OCI-LY7 (cell line): ENCODE measurements around the gene CAMK4. TPM values are rescaled to one million over a fixed set of nuclear protein-coding genes. Genes with fewer than 3 reads are reported as not detected.
A peak's percentile ranks its signal among the peaks of the same experiment; 100 is the strongest.

ENCODE experiments used
- BruUV-seq: library from RNA; stranded (reverse); fragments of 400-500 nt; replicated peaks from 2 replicates; lab custom pipeline; 2021; lab: Mats Ljungman, UMichigan
- CTCF ChIA-PET: fragments of 300-600 bp; sonication (Branson Sonifier 250); formaldehyde crosslinking; loops from one replicate; lab custom pipeline; 2022; ENCODE audit warnings: antibody characterized with exemption; ENCODE audit not compliant: unreplicated experiment; lab: Charles Lee
- POLR2A ChIA-PET: fragments of 300-600 bp; sonication (Branson Sonifier 250); formaldehyde crosslinking; loops from one replicate; lab custom pipeline; 2022; ENCODE audit warnings: antibody characterized with exemption; lab: Charles Lee
- DNase-seq: peaks from one replicate; pipeline ENCODE4 v3.0.0-alpha.2; 2015; ENCODE audit warnings: low spot score
- H2AFZ ChIP-seq: fragments of 200-600 bp; sonication (generic), shearing (Covaris generic); 2 replicates; pipeline ENCODE4 v1.6.1; 2014; ENCODE audit warnings: mild to moderate bottlenecking, antibody characterized with exemption, low read length, moderate library complexity
- H3K27ac ChIP-seq: fragments of 200-600 bp; sonication (generic); 2 replicates; pipeline ENCODE4 v1.5.1; 2014; ENCODE audit warnings: mixed run types, low read depth, mild to moderate bottlenecking, moderate library complexity, low read length, inconsistent platforms; ENCODE audit not compliant: poor library complexity, severe bottlenecking
- H3K36me3 ChIP-seq: fragments of 200-600 bp; sonication (generic); 2 replicates; pipeline ENCODE4 v1.6.1; 2014; ENCODE audit warnings: mild to moderate bottlenecking, antibody characterized with exemption, low read length, moderate library complexity, mixed read lengths; ENCODE audit not compliant: insufficient read depth
- H3K4me1 ChIP-seq: fragments of 200-600 bp; sonication (generic); 2 replicates; pipeline ENCODE4 v1.5.1; 2014; ENCODE audit warnings: mild to moderate bottlenecking, low read length; ENCODE audit not compliant: insufficient read depth, poor library complexity, severe bottlenecking
- H3K4me2 ChIP-seq: fragments of 200-600 bp; sonication (generic); 2 replicates; pipeline ENCODE4 v1.6.1; 2014; ENCODE audit warnings: mild to moderate bottlenecking, low read length
- H3K4me3 ChIP-seq: fragments of 200-600 bp; sonication (generic); 2 replicates; pipeline ENCODE4 v1.5.1; 2014; ENCODE audit warnings: mild to moderate bottlenecking, low read depth, low read length; ENCODE audit not compliant: poor library complexity, severe bottlenecking
- H3K79me2 ChIP-seq: fragments of 200-600 bp; sonication (generic); 2 replicates; pipeline ENCODE4 v1.6.1; 2016; ENCODE audit warnings: low read depth, mild to moderate bottlenecking, low read length, moderate library complexity, mixed read lengths; ENCODE audit not compliant: insufficient read depth
- H3K9me2 ChIP-seq: fragments of 200-600 bp; sonication (generic); 2 replicates; pipeline ENCODE4 v1.6.1; 2016; ENCODE audit warnings: mild to moderate bottlenecking, low read length, mixed read lengths; ENCODE audit not compliant: insufficient read depth
- H3K9me3 ChIP-seq: fragments of 200-600 bp; sonication (generic); 2 replicates; pipeline ENCODE4 v1.6.1; 2014; ENCODE audit warnings: mild to moderate bottlenecking, mixed run types, low read length, mixed read lengths
- H4K20me1 ChIP-seq: fragments of 200-600 bp; sonication (generic); 2 replicates; pipeline ENCODE4 v1.6.1; 2014; ENCODE audit warnings: mild to moderate bottlenecking, antibody characterized with exemption, low read length, moderate library complexity, mixed read lengths; ENCODE audit not compliant: insufficient read depth
- EZH2phosphoT487 ChIP-seq: fragments of 200-600 bp; sonication (generic); IDR thresholded peaks from 2 replicates; pipeline ENCODE4 v1.6.1; 2018; ENCODE audit warnings: low read depth, borderline replicate concordance, mild to moderate bottlenecking, mixed run types, antibody characterized with exemption, low read length, moderate library complexity, mixed read lengths
- intact Hi-C: fragments of 100-400 bp; cut with micrococcal nuclease; formaldehyde crosslinking; loops from one replicate; pipeline ENCODE4 v1.10.0; 2022; ENCODE audit not compliant: unreplicated experiment
- total RNA-seq, 2 experiments: library from RNA; depleted of rRNA in 1 of 2; stranded (reverse); fragments of >200 nt in 1 of 2; shearing (Covaris generic) in 1 of 2; gene quantifications; 2 replicates each; pipeline ENCODE4 v1.2.3, GENCODE V29; 2014 to 2022
- TF ChIP-seq, protein P1 (sequence below): fragments of 200-600 bp; sonication (generic); conservative IDR thresholded peaks from 2 replicates; pipeline ENCODE4 v1.5.1; 2014; ENCODE audit warnings: mild to moderate bottlenecking, antibody characterized with exemption, low read length, moderate library complexity, mixed read lengths

The CAMK4 gene
- total RNA-seq, 2 experiments from 2014 or later = 25.4 to 40.2 TPM

DNA sequence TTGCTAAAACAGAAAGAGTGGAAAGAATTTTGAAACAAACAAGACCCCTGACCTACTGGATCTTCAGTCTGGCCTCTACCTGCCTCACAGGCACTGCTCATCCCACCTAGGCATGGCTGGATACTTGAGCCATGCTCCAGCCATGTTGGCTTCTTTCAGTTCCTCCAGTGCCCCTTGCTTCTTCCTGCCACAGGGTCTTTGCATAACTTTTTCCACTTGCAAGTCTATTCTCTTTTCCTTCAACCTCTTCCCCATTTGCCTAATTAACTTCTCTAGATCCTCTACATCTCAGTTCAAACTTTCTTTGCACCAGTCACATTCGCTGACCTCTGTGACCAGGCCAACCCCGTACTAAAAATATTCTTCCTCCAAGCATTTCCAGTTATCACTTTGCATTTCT is 237.8 kb downstream of the CAMK4 start:
- H3K9me3 ChIP-seq = no peaks in the 10 kb centered on the region
- no peak overlapping the region for H3K4me2 ChIP-seq
- no peak overlapping the region for H3K4me3 ChIP-seq
- H2AFZ ChIP-seq = no peak overlapping the region
- no peak for TF ChIP-seq EZH2phosphoT487
- TF ChIP-seq, protein P1, sequence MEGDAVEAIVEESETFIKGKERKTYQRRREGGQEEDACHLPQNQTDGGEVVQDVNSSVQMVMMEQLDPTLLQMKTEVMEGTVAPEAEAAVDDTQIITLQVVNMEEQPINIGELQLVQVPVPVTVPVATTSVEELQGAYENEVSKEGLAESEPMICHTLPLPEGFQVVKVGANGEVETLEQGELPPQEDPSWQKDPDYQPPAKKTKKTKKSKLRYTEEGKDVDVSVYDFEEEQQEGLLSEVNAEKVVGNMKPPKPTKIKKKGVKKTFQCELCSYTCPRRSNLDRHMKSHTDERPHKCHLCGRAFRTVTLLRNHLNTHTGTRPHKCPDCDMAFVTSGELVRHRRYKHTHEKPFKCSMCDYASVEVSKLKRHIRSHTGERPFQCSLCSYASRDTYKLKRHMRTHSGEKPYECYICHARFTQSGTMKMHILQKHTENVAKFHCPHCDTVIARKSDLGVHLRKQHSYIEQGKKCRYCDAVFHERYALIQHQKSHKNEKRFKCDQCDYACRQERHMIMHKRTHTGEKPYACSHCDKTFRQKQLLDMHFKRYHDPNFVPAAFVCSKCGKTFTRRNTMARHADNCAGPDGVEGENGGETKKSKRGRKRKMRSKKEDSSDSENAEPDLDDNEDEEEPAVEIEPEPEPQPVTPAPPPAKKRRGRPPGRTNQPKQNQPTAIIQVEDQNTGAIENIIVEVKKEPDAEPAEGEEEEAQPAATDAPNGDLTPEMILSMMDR = no peak
- ChIA-PET POLR2A (no interaction called here), CTCF (no interaction called here)
- H3K4me1 ChIP-seq = no peaks in the 10 kb centered on the region
- no peaks in the 10 kb centered on the region for H3K9me2 ChIP-seq
- H3K27ac ChIP-seq = no peak overlapping the region
- H3K79me2 ChIP-seq = no peaks in the 10 kb centered on the region
- intact Hi-C loops = no loop called here
- H4K20me1 ChIP-seq = no peaks in the 10 kb centered on the region
- 0 out of 2 replicates have a peak, but pooled peaks cover 3% of the 10 kb centered on the region for H3K36me3 ChIP-seq
- no TSS peak for BruUV-seq
- DNase-seq = peak; percentile 7

DNA sequence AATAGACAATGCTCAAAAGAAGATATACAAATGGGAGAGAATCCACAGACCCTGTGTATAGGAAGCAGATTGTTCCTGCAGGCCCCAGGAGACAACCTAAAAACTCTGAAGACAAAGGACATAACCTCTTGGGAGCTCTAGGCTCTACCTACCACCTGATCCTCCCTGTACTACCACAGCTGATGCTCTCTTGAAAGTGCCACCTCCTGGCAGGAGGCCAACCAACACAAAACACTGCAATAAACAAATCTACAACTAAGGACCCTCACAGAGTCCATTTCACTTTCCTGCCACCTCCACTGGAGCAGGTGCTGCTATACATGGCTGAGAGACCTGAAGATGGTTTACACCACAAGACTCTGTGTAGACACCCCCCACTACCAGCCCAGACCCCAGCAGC is 239.1 kb downstream of the CAMK4 start:
- CTCF ChIA-PET = no interaction called here
- no TSS peak for BruUV-seq
- H2AFZ ChIP-seq = no peak overlapping the region

DNA sequence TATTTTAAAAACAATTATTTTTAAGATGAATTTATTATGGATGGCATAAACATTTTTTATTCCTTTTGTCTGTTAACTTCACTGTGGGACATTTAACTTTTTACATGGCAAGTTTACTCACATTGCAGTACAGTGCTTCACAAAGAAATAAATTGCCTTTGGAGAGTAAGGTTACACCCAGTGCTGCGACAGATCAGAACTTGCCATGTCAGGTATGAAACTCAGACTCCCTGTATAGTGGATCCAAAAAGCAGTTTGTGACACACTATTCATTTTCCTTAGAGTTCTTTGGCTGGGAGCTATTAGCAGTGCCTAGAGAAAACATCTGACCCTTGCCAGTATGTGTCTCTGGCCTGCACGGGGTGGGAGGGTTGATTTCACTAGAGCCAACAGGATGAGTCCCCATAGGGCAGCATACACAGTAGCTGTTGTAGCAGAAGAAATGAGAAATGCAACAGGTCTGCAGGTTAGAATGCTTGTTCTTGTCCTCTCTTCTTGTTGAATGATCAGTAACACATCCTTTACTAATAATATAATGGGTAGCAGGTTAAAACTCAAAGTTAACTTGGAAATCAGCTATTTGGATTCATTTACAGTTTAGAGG is 245.2 kb downstream of the CAMK4 start:
- Histone ChIP-seq H3K27ac (no peak overlapping the region), H3K4me1 (no peaks in the 10 kb centered on the region), H3K9me2 (no peaks in the 10 kb centered on the region), H3K79me2 (no peaks in the 10 kb centered on the region), H3K9me3 (no peaks in the 10 kb centered on the region), H2AFZ (no peak overlapping the region), H3K36me3 (no peaks in the 10 kb centered on the region), H4K20me1 (no peaks in the 10 kb centered on the region), H3K4me2 (no peak overlapping the region), H3K4me3 (no peak overlapping the region)
- CTCF ChIA-PET = no interaction called here
- BruUV-seq = no TSS peak
- DNase-seq = no peak
- intact Hi-C loops = no loop called here
- POLR2A ChIA-PET = no interaction called here
- TF ChIP-seq, protein P1 = no peak
- no peak for TF ChIP-seq EZH2phosphoT487

More for the DNA sequence above, 239.1 kb downstream of the CAMK4 start:
- TF ChIP-seq, protein P1 = no peak
- TF ChIP-seq EZH2phosphoT487 = no peak
- intact Hi-C loops = no loop called here
- DNase-seq = no peak
- Histone ChIP-seq H4K20me1 (no peaks in the 10 kb centered on the region), H3K36me3 (0 out of 2 replicates have a peak, but pooled peaks cover 3% of the 10 kb centered on the region), H3K27ac (no peak overlapping the region), H3K9me3 (no peaks in the 10 kb centered on the region), H3K4me3 (no peak overlapping the region), H3K9me2 (no peaks in the 10 kb centered on the region), H3K4me2 (no peak overlapping the region), H3K4me1 (no peaks in the 10 kb centered on the region), H3K79me2 (no peaks in the 10 kb centered on the region)
- POLR2A ChIA-PET = no interaction called here
